ENCODE results near the gene SULF2. TPM values are rescaled to one million over a fixed set of nuclear protein-coding genes. Genes with fewer than 3 reads are reported as not detected.

SULF2 gene
- total and polyA plus RNA-seq, 2 of the 4 experiments (the other 2 are of a cell fraction): 0.54 to 0.77 TPM

- H4K20me1 ChIP-seq (ENCODE audit: insufficient read depth, low read length): no peaks in the 10 kb centered on the region
- no peak overlapping the region for H4K91ac ChIP-seq (ENCODE audit: insufficient read depth, low read depth, low read length)
- no TSS peak for BruUV-seq (replicated peaks)
- no peak overlapping the region for H2BK15ac ChIP-seq (ENCODE audit: low read depth, low read length)
- ChIA-PET POLR2A (ENCODE audit: unreplicated experiment) (no interaction called here), CTCF (no interaction called here)
- H3K9me1 ChIP-seq (ENCODE audit: insufficient read depth, low read length): no peaks in the 10 kb centered on the region
- no peak overlapping the region for H3K14ac ChIP-seq (replicated peaks; ENCODE audit: low read depth, low read length)
- no peaks in the 10 kb centered on the region for H3K36me3 ChIP-seq (ENCODE audit: control insufficient read depth, insufficient read depth, low read length)
- WGBS, 2 experiments (ENCODE audit: extremely low coverage in 2 of 2, insufficient read length in 1 of 2): 72% methylated on average over 3 of the region's 16 CpGs; no CpG with 5 or more reads in 1 of the 2 experiments
- H4K5ac ChIP-seq (ENCODE audit: low read depth, low read length): no peak overlapping the region
- H4K8ac ChIP-seq (ENCODE audit: low read depth in 2 of 2, low read length in 2 of 2): no peak overlapping the region
- H2AFZ ChIP-seq (replicated peaks; ENCODE audit: low read length, poor library complexity): no peak overlapping the region
- in situ Hi-C loops (cut with MboI; ENCODE audit: low sequenced_read_pairs) (no loop called here), dilution Hi-C loops (cut with HindIII; ENCODE audit: low sequenced_read_pairs, unreplicated experiment) (no loop called here), intact Hi-C loops (cut with micrococcal nuclease) (no loop called here)
- DNase-seq (no peak), ATAC-seq (ENCODE audit: low read depth) (no peak)
- H2AK5ac ChIP-seq (ENCODE audit: low read depth, low read length): no peak overlapping the region
- TF ChIP-seq CHD1 (IDR thresholded peaks at IDR 0.05; ENCODE audit: low read depth, low read length) (no peak), RFX5 (IDR thresholded peaks at IDR 0.05; ENCODE audit: low read depth, low read length) (no peak)
- no peak overlapping the region for H3K4ac ChIP-seq (ENCODE audit: low read depth, low read length)
- H3K23ac ChIP-seq (ENCODE audit: low read depth, low read length): no peak overlapping the region
- no peak overlapping the region for H3K9ac ChIP-seq (ENCODE audit: low read depth, low read length)
- no peak overlapping the region for H3K18ac ChIP-seq (ENCODE audit: low read depth, low read length)
- H3K4me1 ChIP-seq (ENCODE audit: control insufficient read depth, insufficient read depth, low read length): no peaks in the 10 kb centered on the region
- H3K79me1 ChIP-seq (ENCODE audit: low read depth in 1 of 2, low read length in 2 of 2): no peaks in the 10 kb centered on the region
- no peak overlapping the region for H3K4me3 ChIP-seq (ENCODE audit: insufficient read depth, low read depth, low read length)
- H3K9me3 ChIP-seq (ENCODE audit: control insufficient read depth, insufficient read depth, low read length): peaks cover 7% of the 10 kb centered on the region; the same call in 1 of the 2 replicates
- no peak overlapping the region for H3K27ac ChIP-seq (ENCODE audit: insufficient read depth, low read length)
- no peak overlapping the region for H2BK120ac ChIP-seq (ENCODE audit: low read depth, low read length)
- peaks cover 4% of the 10 kb centered on the region for H3K27me3 ChIP-seq (ENCODE audit: control insufficient read depth, insufficient read depth, low read length)
- H3K56ac ChIP-seq (ENCODE audit: extremely low read depth, insufficient read depth, low read length): no peak overlapping the region
- H2AK9ac ChIP-seq (replicated peaks; ENCODE audit: low read depth, low read length, poor library complexity): peak overlapping the region; percentile 5
- H2BK5ac ChIP-seq (ENCODE audit: low read depth, low read length, poor library complexity, severe bottlenecking): no peak overlapping the region
- H2BK20ac ChIP-seq (ENCODE audit: low read depth, low read length): no peak overlapping the region
- no peak overlapping the region for H3K4me2 ChIP-seq (ENCODE audit: low read depth, low read length)
Observed at GRCh38 chr20:47768016-47768824, 17.1 kb downstream of the SULF2 start.

All from IMR-90 (cell line).